Measurements from ENCODE around the gene GTPBP6. TPM values are rescaled to one million over a fixed set of nuclear protein-coding genes. Genes with fewer than 3 reads are reported as not detected.
A peak's percentile ranks its signal among the peaks of the same experiment; 100 is the strongest.

The GTPBP6 gene
- total and polyA plus RNA-seq, 7 donors: 48.1 to 63.4 (median 50.0) TPM

GRCh38 chrX:355329-356050 is 36.9 kb upstream of the GTPBP6 start:
- no peak for TF ChIP-seq CTCF (IDR thresholded peaks at IDR 0.05)
- peaks cover 4% of the 10 kb centered on the region for H3K4me1 ChIP-seq
- H3K27me3 ChIP-seq (ENCODE audit: insufficient read depth in 3 of 3, low read length in 2 of 3): no peaks in the 10 kb centered on the region
- H3K36me3 ChIP-seq (ENCODE audit: insufficient read depth in 1 of 2, low read depth in 1 of 2): peaks cover 1 to 27% of the 10 kb centered on the region in 2 donors
- intact Hi-C loops (cut with DNase I): no loop called here
- ATAC-seq (no peak), DNase-seq (peak in 1 of 2 donors; percentile 14)
- no peak overlapping the region for H3K27ac ChIP-seq
- H3K4me3 ChIP-seq: no peak overlapping the region
- WGBS, 3 donors: 92 to 93% (median 93%) methylated on average over 35 of the region's 35 CpGs
- peaks cover 4% of the 10 kb centered on the region for H3K9me3 ChIP-seq

GRCh38 chrX:353566-354535 is 35.3 kb upstream of the GTPBP6 start:
- peaks cover 9% of the 10 kb centered on the region for H3K4me1 ChIP-seq
- no peak for TF ChIP-seq CTCF (IDR thresholded peaks at IDR 0.05)
- 95 to 97% (median 96%) methylated on average over 35 to 39 of the region's 39 CpGs for WGBS, 3 donors
- H3K27me3 ChIP-seq (ENCODE audit: insufficient read depth in 3 of 3, low read length in 2 of 3): no peaks in the 10 kb centered on the region
- H3K4me3 ChIP-seq: no peak overlapping the region
- ATAC-seq (no peak), DNase-seq (peak; percentile 14 to 41)
- intact Hi-C loops (cut with DNase I): no loop called here
- H3K27ac ChIP-seq: no peak overlapping the region
- no peaks in the 10 kb centered on the region for H3K9me3 ChIP-seq
- peaks cover 0 to 12% of the 10 kb centered on the region in 2 donors for H3K36me3 ChIP-seq (ENCODE audit: insufficient read depth in 1 of 2, low read depth in 1 of 2)

- TF ChIP-seq CTCF (IDR thresholded peaks at IDR 0.05): no peak
- intact Hi-C loops (cut with DNase I): no loop called here
- no peaks in the 10 kb centered on the region for H3K27me3 ChIP-seq (ENCODE audit: insufficient read depth in 3 of 3, low read length in 2 of 3)
- H3K9me3 ChIP-seq: no peaks in the 10 kb centered on the region
- ATAC-seq: no peak
- H3K27ac ChIP-seq: no peak overlapping the region
- DNase-seq: peak in 1 of 2 donors; percentile 39
- H3K4me1 ChIP-seq: peaks cover 9% of the 10 kb centered on the region
- peaks cover 0 to 4% of the 10 kb centered on the region in 2 donors for H3K36me3 ChIP-seq (ENCODE audit: insufficient read depth in 1 of 2, low read depth in 1 of 2)
- H3K4me3 ChIP-seq: no peak overlapping the region
- 91 to 94% (median 93%) methylated on average over 39 of the region's 39 CpGs for WGBS, 3 donors
Observed at GRCh38 chrX:352582-353314, 34.2 kb upstream of the GTPBP6 start.

- Histone ChIP-seq H3K4me1 (peaks cover 9% of the 10 kb centered on the region), H3K27ac (no peak overlapping the region), H3K36me3 (ENCODE audit: insufficient read depth in 1 of 2, low read depth in 1 of 2) (no peaks in the 10 kb centered on the region), H3K4me3 (no peak overlapping the region), H3K9me3 (no peaks in the 10 kb centered on the region), H3K27me3 (ENCODE audit: insufficient read depth in 3 of 3, low read length in 2 of 3) (no peaks in the 10 kb centered on the region)
- 95 to 96% (median 96%) methylated on average over 27 of the region's 27 CpGs for WGBS, 3 donors
- no peak for TF ChIP-seq CTCF (IDR thresholded peaks at IDR 0.05)
- DNase-seq: no peak
- intact Hi-C loops (cut with DNase I): no loop called here
- no peak for ATAC-seq
Observed at GRCh38 chrX:352181-352580, 33.6 kb upstream of the GTPBP6 start.

Measured in psoas muscle (tissue), 8 donors.